Ovary (tissue), 9 donors: ENCODE data around the gene TNFRSF14. TPM values are rescaled to one million over a fixed set of nuclear protein-coding genes. Genes with fewer than 3 reads are reported as not detected.

Experiments used
- DNase-seq, 5 donors: peaks; one replicate each; pipeline ENCODE4 v3.0.0-alpha.2; 2019 to 2020
- H3K27ac ChIP-seq, 2 donors: fragments of 200-600 bp; one replicate each; pipeline versions ENCODE4 v1.5.1 to v1.8.0; 2019 to 2022
- H3K27me3 ChIP-seq: fragments of 200-600 bp; one replicate; pipeline ENCODE4 v1.8.0; 2022
- H3K36me3 ChIP-seq: fragments of 200-600 bp; sonication (generic); one replicate; pipeline ENCODE4 v1.5.1; 2019
- H3K4me1 ChIP-seq: one replicate; pipeline ENCODE4 v1.8.1; 2013; ENCODE audit warnings: mild to moderate bottlenecking, moderate library complexity; ENCODE audit not compliant: insufficient read depth
- H3K4me3 ChIP-seq: fragments of 200-600 bp; sonication (generic); one replicate; pipeline ENCODE4 v1.5.1; 2017
- H3K9me3 ChIP-seq, 2 donors: fragments of 200-600 bp in 1 of 2; sonication (generic) in 1 of 2; one replicate each; pipeline versions ENCODE4 v1.5.1 to v1.8.1; 2013 to 2019; ENCODE audit warnings: mild to moderate bottlenecking in 1 of 2, moderate library complexity in 1 of 2
- EP300 ChIP-seq: sonication (generic); formaldehyde crosslinking; IDR thresholded peaks from one replicate; pipeline ENCODE4 v1.6.1; 2017; ENCODE audit warnings: antibody characterized with exemption
- POLR2A ChIP-seq: fragments of 450-650 bp; IDR thresholded peaks from one replicate; pipeline ENCODE4 v1.6.1; 2017; ENCODE audit warnings: antibody characterized with exemption, mild to moderate bottlenecking, moderate library complexity
- WGBS, 3 donors: extraction: QIAGEN DNeasy Blood & Tissue Kit in 1 of 3; methylation state at CpG; one replicate each; pipeline versions ENCODE4 v1.1.5 to v1.1.7; 2013 to 2017; 5-methylcytosine and 5-hydroxymethylcytosine counted together
- intact Hi-C, 4 donors: fragments of 100-400 bp; cut with DNase I; formaldehyde crosslinking; loops; one replicate each; pipeline versions ENCODE4 v1.11.0 to v1.15.1; 2022 to 2023
- polyA plus RNA-seq, 2 donors: library from polyadenylated mRNA; stranded (reverse); fragments of 200-250 nt in 1 of 2; fragments of 350-450 nt in 1 of 2; fragmentation: Illumina TruSeq in 1 of 2; extraction: RNeasy Lipid Tissue Mini Kit (QIAGEN cat#74804) in 1 of 2; gene quantifications; one replicate each; pipeline ENCODE4 v1.2.3, GENCODE V29; 2013 to 2014
- total RNA-seq, 7 donors: library from RNA; depleted of rRNA in 2 of 7; stranded (reverse); fragments of >200 nt in 2 of 7; fragmentation: NEBNext Ultra II Directional in 3 of 7; extraction: Animal tissue kit (Norgen Biotek cat#: 25700) in 3 of 7; gene quantifications; one replicate each; pipeline versions ENCODE4 v1.1.0 to v1.2.4, GENCODE V29; 2016 to 2023
- TF ChIP-seq, protein P1 (sequence below), 3 donors: fragments of 450-650 bp in 2 of 3; fragments of 200-600 bp in 1 of 3; IDR thresholded peaks; one replicate each; pipeline versions ENCODE4 v1.5.1 to v1.8.0; 2016 to 2022; ENCODE audit warnings: antibody characterized with exemption in 3 of 3, mild to moderate bottlenecking in 1 of 3
- donor health status: DM: no; HTN: no; CAD: no; lungs with moderate emphysema.
- donor health status: DM: no; HTN: no; CAD: no.
- donor health status: Bipolar disorder and iron deficiency.
- donor health status: DM: yes; HTN: yes; CAD: no.
- donor health status: DM: no; HTN: no; CAD: no.
- donor health status: DM: yes; HTN: yes; CAD: no.

Gene TNFRSF14
- total and polyA plus RNA-seq, 9 donors = 4.3 to 78.5 (median 57.6) TPM

- intact Hi-C loops = no loop called here
- DNase-seq = no peak
- Histone ChIP-seq H3K9me3 (no peaks in the 10 kb centered on the region), H3K4me3 (no peak overlapping the region), H3K36me3 (no peaks in the 10 kb centered on the region), H3K4me1 (no peaks in the 10 kb centered on the region), H3K27ac (no peak overlapping the region), H3K27me3 (no peaks in the 10 kb centered on the region)
- TF ChIP-seq EP300 (no peak), POLR2A (no peak)
- TF ChIP-seq, protein P1, sequence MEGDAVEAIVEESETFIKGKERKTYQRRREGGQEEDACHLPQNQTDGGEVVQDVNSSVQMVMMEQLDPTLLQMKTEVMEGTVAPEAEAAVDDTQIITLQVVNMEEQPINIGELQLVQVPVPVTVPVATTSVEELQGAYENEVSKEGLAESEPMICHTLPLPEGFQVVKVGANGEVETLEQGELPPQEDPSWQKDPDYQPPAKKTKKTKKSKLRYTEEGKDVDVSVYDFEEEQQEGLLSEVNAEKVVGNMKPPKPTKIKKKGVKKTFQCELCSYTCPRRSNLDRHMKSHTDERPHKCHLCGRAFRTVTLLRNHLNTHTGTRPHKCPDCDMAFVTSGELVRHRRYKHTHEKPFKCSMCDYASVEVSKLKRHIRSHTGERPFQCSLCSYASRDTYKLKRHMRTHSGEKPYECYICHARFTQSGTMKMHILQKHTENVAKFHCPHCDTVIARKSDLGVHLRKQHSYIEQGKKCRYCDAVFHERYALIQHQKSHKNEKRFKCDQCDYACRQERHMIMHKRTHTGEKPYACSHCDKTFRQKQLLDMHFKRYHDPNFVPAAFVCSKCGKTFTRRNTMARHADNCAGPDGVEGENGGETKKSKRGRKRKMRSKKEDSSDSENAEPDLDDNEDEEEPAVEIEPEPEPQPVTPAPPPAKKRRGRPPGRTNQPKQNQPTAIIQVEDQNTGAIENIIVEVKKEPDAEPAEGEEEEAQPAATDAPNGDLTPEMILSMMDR (IDR thresholded peaks at IDR 0.05) = no peak
- WGBS, 3 donors = 93 to 97% (median 94%) methylated on average over 17 of the region's 17 CpGs
Measured at GRCh38 chr1:2517966-2518365, 38.2 kb upstream of the TNFRSF14 start.

DNA sequence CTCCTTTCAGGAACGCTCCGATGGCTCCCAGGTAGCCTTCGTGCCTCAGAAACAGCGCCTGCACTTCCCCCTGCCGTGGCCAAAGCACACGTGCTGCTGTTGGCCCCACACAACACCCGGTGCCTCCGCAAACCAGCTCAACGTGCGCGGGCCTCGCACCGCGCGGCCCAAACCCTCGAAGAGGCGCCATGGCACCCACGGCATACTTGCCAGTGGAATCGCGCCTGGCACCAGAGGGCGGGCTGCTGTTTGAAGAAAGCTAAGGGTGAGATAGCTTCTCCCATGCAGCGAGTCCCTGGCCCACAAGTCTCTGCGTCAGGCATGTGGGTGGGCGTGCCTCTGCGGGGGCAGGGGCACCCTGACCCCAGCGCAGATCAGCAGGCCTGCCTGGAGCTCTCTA, 37.6 kb upstream of the TNFRSF14 start:
- no peaks in the 10 kb centered on the region for H3K36me3 ChIP-seq
- no peaks in the 10 kb centered on the region for H3K4me1 ChIP-seq
- H3K9me3 ChIP-seq = no peaks in the 10 kb centered on the region
- WGBS, 3 donors = 91% methylated on average over 26 of the region's 26 CpGs
- intact Hi-C loops = no loop called here
- H3K27ac ChIP-seq = no peak overlapping the region
- no peak for DNase-seq
- TF ChIP-seq, protein P1 (IDR thresholded peaks at IDR 0.05) = no peak
- TF ChIP-seq POLR2A (no peak), EP300 (no peak)
- no peaks in the 10 kb centered on the region for H3K27me3 ChIP-seq
- no peak overlapping the region for H3K4me3 ChIP-seq

DNA sequence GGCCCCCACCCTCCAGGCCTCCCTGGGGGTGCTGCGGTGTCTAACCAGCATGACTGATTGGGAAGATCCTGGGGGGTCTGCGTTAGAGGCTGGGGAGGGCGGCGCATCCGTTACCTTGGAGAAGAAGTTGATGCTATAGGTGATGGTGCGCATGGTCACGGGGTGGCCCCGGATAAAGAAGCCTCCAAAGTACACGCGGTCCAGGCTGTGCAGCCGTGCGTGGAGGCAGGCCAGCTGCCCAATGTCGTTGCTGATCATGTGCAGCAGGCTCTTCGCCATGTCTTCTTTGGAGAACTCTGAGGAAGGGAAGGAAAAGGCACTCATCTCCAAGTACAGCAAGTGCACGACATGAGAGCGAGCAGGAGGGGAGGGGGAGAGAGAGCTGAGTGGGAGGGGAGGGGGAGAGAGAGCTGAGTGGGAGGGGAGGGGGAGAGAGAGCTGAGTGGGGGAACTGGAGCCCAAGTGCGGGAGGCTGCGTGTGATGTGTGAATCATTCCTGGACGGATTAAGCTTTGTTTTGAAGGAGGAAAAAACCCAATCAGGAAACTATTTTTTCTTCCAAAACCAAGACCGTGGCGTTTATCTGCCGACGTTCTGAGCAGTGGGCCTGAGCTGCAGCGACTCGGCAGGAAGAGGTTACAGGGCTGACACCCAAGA, 37.0 kb upstream of the TNFRSF14 start:
- 77 to 82% (median 79%) methylated on average over 25 of the region's 25 CpGs for WGBS, 3 donors
- no peaks in the 10 kb centered on the region for H3K36me3 ChIP-seq
- no peak overlapping the region for H3K27ac ChIP-seq
- intact Hi-C loops = no loop called here
- H3K4me1 ChIP-seq = peaks cover 3% of the 10 kb centered on the region
- no peak for DNase-seq
- H3K9me3 ChIP-seq = no peaks in the 10 kb centered on the region
- no peaks in the 10 kb centered on the region for H3K27me3 ChIP-seq
- H3K4me3 ChIP-seq = no peak overlapping the region
- TF ChIP-seq EP300 = no peak
- TF ChIP-seq, protein P1 (IDR thresholded peaks at IDR 0.05) = no peak
- TF ChIP-seq POLR2A = no peak

DNA sequence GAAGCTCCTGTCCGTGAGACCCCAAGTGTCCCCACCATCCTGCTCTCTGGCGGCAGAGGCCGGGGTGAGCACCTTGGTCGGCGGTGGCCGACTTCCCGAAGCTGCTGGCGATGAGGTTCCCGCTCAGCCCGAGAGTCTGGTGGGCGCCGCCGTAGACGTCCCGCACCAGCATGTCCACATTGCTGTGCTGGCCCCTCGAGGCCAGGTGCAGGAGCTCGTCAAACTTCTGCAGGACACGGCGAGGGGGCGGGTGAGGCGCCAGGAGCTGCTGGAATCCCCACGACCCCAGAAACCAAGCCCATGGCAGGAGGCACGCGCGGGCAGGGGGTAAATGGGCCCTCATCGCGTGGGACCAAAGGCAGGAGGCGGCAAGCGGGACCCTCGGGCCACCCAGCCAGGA, 36.4 kb upstream of the TNFRSF14 start:
- no peak for DNase-seq
- 90 to 92% (median 91%) methylated on average over 30 of the region's 30 CpGs for WGBS, 3 donors
- no peaks in the 10 kb centered on the region for H3K36me3 ChIP-seq
- TF ChIP-seq, protein P1 (IDR thresholded peaks at IDR 0.05) = no peak
- no peak for TF ChIP-seq POLR2A
- no peak for TF ChIP-seq EP300
- no peaks in the 10 kb centered on the region for H3K9me3 ChIP-seq
- H3K4me1 ChIP-seq = peaks cover 4% of the 10 kb centered on the region
- no peaks in the 10 kb centered on the region for H3K27me3 ChIP-seq
- intact Hi-C loops = no loop called here
- H3K27ac ChIP-seq = no peak overlapping the region
- no peak overlapping the region for H3K4me3 ChIP-seq
